GM20000 (cell line): Measurements from ENCODE around the gene CEP104.

Experiments used
- DNase-seq: peaks from one replicate; pipeline ENCODE4 v3.0.0; 2012; ENCODE audit warnings: low spot score
- TF ChIP-seq, protein P1 (sequence below): IDR thresholded peaks from 2 replicates; pipeline ENCODE4 v1.5.1; 2012; ENCODE audit warnings: mild to moderate bottlenecking, control low read depth; ENCODE audit errors: extremely low read depth, missing control alignments

The CEP104 gene

DNA sequence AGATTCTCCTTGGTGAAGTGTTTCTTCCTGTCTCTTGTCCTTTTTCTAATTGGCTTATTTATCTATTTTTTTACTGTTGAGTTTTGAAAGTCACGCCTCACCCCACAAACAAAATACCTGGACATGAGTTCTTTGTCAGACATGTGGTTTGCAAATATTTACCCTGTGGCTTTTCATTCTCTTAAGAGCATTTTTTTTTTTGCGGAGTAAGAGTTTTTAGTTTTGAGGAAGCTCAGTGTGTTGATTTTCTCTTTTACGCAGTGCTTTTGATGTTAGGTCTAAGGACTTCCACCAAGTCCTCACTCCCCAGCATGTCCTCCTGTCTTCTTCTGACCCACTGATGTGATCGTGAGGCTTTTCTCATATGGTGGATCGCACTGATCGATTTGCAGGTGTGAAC, 7.9 kb upstream of the CEP104 start:
- no peak for DNase-seq

DNA sequence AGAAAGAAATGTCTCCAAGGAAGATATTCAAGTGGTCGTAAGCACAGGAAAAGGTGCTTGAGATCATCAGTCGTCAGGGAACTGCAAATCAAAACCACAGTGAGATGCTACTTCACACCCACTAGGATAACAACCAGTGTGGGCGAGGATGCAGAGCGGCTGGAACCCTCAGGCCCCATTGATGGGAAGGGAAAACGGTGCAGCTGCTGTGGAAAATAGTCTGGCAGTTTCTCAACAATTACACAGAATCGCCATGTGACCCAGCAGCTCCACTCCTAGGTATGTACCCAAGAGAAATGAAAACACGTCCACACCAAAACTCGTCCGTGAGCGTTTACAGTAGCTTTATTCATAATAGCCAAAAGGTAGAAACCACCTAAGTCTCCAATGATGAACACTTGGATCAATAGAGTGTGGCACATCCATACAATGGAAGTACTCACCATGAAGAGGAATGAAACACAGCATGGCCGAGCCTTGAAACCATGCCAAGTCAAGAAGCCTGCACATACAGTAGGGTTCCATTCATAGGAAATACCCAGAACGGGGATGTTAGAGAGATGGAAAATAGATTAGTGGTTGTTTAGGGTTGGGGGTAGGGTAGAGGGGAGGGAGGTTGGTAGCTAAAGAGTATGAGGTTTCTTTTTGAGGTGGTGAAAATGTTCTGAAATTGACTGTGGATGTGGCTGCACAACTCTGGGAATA, 6.4 kb upstream of the CEP104 start:
- TF ChIP-seq, protein P1, sequence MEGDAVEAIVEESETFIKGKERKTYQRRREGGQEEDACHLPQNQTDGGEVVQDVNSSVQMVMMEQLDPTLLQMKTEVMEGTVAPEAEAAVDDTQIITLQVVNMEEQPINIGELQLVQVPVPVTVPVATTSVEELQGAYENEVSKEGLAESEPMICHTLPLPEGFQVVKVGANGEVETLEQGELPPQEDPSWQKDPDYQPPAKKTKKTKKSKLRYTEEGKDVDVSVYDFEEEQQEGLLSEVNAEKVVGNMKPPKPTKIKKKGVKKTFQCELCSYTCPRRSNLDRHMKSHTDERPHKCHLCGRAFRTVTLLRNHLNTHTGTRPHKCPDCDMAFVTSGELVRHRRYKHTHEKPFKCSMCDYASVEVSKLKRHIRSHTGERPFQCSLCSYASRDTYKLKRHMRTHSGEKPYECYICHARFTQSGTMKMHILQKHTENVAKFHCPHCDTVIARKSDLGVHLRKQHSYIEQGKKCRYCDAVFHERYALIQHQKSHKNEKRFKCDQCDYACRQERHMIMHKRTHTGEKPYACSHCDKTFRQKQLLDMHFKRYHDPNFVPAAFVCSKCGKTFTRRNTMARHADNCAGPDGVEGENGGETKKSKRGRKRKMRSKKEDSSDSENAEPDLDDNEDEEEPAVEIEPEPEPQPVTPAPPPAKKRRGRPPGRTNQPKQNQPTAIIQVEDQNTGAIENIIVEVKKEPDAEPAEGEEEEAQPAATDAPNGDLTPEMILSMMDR: no peak
- no peak for DNase-seq

More for the DNA sequence above, 7.9 kb upstream of the CEP104 start:
- TF ChIP-seq, protein P1: no peak

DNA sequence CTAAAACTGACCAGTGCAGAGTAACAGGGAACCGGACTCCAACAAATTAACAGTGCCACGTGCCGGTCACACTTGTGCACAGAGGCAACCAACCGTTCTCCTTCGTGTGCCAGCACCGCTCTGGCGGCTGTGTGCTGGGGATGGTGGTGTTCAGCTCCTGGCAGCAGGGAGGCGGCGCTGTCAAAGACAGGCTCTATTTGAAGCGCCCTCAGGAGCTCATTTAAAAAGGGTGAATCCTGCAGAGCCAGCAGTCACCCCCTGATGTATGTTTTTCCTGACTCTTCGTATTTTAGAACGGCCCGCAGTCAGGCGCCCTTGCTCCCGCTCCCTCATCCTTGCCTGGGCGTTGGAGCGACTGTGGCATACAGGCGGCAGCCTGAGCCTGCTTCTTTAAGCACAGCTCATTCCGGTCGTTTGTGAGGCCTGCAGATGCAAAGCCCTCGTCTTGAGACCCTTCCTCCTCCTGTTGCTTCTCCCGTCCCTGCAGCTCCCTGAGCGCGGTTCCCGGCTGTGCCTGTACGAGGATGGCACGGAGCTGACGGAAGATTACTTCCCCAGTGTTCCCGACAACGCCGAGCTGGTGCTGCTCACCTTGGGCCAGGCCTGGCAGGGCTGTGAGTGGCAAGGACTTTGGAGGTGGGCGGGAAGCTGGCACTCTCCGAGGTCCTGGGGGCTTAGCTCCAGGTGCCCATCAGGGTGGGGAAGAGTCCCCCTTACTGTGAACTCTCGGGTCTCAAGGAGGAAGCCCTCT, 1.4 kb upstream of the CEP104 start:
- no peak for DNase-seq
- TF ChIP-seq, protein P1: no peak

DNA sequence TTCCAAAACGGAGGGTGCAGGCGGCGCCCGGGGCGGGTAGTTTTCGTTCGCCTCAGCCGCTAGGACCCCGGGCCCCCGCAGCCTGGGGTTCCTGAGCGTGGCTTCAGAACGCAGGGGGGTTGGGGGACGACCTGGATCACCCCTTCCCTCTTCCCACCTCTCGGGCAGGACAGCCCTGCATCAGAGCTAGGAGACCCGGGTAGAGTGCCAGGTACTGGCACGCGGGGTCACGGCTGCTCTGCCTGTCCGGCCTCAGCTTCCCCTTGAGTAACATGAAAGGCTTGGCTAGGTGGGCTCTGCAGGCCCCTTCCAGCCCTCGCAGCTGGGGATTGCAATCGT, 749 bp upstream of the CEP104 start:
- TF ChIP-seq, protein P1: no peak
- DNase-seq: no peak

DNA sequence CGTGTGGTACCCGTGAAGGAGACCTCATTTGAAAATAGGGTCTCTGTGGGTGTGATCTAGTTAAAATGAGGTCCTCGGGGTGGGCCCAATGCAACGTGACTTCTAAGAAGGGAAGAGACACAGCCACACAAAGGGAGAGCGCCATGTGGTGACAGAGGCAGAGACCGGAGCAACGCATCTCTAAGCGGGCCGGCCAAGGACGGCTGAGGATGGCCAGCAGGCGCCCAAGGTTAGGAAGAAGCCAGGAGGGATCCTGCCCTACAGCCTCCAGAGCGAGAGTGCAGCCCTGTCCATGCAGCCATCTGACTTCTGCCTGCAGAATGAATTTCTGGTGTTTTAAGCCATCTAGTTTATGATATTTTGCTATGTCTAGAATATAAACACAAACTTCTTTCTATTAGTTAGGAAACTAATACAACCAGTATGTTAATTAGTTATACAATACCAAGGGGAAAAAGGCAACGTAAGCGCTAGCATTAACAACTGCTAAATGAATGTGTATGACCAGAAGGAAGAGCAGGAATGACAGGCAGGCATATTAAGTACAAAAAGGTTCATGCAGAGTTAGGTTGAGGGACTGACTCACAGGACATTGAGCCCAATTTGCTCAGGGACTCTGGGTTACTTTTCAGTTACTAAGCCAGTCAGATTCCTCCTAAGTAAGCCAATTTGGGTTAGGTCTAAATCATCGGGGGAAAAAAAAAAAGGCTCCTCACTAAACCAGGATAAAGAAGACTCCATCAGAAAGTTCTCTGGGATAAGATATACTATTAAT, 4.1 kb downstream of the CEP104 start:
- TF ChIP-seq, protein P1: no peak
- no peak for DNase-seq

DNA sequence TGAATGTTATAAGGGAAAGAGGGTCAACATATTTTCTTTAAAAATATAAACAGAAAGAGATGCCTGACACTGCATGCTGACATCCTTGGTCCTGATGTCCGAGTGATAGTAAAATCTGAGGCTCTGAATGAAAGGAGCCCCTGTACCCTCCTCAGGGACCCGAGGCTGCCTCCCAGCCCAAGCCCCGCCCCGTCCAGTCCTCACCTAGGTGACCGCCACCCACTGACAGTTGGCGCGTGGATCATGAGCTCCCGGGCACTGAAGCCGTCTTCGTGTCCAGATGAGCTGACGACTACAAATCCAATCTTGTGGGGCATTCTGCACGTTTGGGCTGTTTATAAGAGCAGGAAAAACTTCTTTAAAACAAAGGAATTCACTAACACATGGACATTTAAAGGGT, 4.9 kb downstream of the CEP104 start:
- TF ChIP-seq, protein P1: no peak
- DNase-seq: no peak

DNA sequence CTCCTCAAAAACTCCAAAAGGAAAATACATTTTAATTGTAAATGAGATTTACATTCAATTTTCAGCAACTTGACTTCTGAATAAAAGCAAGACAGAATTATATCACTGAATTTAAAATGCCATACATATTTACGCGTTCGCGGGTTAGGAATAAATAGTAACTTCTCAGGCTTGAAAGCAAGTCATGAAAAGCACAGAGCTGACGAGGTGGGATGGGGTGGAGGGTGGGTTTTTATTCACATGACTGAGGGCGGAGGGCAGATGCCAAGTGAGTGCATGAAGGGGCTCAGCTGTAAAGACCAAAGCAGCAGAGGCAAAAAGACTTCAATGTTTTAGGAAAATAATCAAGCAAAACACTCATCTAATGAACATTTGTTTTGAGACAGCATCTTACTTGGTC, 5.7 kb downstream of the CEP104 start:
- DNase-seq: no peak
- TF ChIP-seq, protein P1: no peak
